Stimulated activated CD8-positive, alpha-beta memory T cell treated with anti-CD3 and anti-CD28 coated beads, Interleukin-2, amount 100 ng/mL, for 48 hours (primary cell): ENCODE results near the gene NFKBIZ.

ENCODE experiments used
- DNase-seq, 2 donors: peaks; one replicate each; pipeline ENCODE4 v3.0.0-alpha.2; 2020; ENCODE audit warnings: low read depth in 2 of 2

The NFKBIZ gene

GRCh38 chr3:101827211-101828174, 21.8 kb upstream of the NFKBIZ start:
- DNase-seq: peak; percentile 78 to 79

- no peak for DNase-seq
Observed at GRCh38 chr3:101828276-101828675, 21.0 kb upstream of the NFKBIZ start.

GRCh38 chr3:101828691-101829436, 20.4 kb upstream of the NFKBIZ start:
- peak; percentile 28 to 40 for DNase-seq

- no peak for DNase-seq
Observed at GRCh38 chr3:101829437-101829830, 19.9 kb upstream of the NFKBIZ start.

GRCh38 chr3:101829874-101830273, 19.4 kb upstream of the NFKBIZ start:
- no peak for DNase-seq

GRCh38 chr3:101833446-101833974, 15.8 kb upstream of the NFKBIZ start:
- DNase-seq: no peak

- no peak for DNase-seq
Observed at GRCh38 chr3:101835676-101836075, 13.6 kb upstream of the NFKBIZ start.

GRCh38 chr3:101836160-101836559, 13.2 kb upstream of the NFKBIZ start:
- DNase-seq: no peak

- DNase-seq: no peak
Observed at GRCh38 chr3:101836652-101837598, 12.4 kb upstream of the NFKBIZ start.

- no peak for DNase-seq
Observed at GRCh38 chr3:101838691-101839090, 10.6 kb upstream of the NFKBIZ start.

- DNase-seq: no peak
Observed at GRCh38 chr3:101840066-101840465, 9.2 kb upstream of the NFKBIZ start.

GRCh38 chr3:101842245-101842934, 6.9 kb upstream of the NFKBIZ start:
- DNase-seq: no peak

- no peak for DNase-seq
Observed at GRCh38 chr3:101842935-101843330, 6.4 kb upstream of the NFKBIZ start.

GRCh38 chr3:101845425-101845824, 3.9 kb upstream of the NFKBIZ start:
- DNase-seq: no peak

- no peak for DNase-seq
Observed at GRCh38 chr3:101846709-101847108, 2.6 kb upstream of the NFKBIZ start.

- no peak for DNase-seq
Observed at GRCh38 chr3:101847328-101847727, 2.0 kb upstream of the NFKBIZ start.

GRCh38 chr3:101848326-101848725, 988 bp upstream of the NFKBIZ start:
- no peak for DNase-seq

- peak; percentile 32 to 33 for DNase-seq
Observed at GRCh38 chr3:101849714-101850245, 466 bp downstream of the NFKBIZ start.

- peak; percentile 14 to 18 for DNase-seq
Observed at GRCh38 chr3:101850246-101851051, 1.1 kb downstream of the NFKBIZ start.
